Measurements from ENCODE around the gene KCNG2. TPM values are rescaled to one million over a fixed set of nuclear protein-coding genes. Genes with fewer than 3 reads are reported as not detected.

The KCNG2 gene
- total RNA-seq, 2 donors from 2014 or later: not detected

DNA sequence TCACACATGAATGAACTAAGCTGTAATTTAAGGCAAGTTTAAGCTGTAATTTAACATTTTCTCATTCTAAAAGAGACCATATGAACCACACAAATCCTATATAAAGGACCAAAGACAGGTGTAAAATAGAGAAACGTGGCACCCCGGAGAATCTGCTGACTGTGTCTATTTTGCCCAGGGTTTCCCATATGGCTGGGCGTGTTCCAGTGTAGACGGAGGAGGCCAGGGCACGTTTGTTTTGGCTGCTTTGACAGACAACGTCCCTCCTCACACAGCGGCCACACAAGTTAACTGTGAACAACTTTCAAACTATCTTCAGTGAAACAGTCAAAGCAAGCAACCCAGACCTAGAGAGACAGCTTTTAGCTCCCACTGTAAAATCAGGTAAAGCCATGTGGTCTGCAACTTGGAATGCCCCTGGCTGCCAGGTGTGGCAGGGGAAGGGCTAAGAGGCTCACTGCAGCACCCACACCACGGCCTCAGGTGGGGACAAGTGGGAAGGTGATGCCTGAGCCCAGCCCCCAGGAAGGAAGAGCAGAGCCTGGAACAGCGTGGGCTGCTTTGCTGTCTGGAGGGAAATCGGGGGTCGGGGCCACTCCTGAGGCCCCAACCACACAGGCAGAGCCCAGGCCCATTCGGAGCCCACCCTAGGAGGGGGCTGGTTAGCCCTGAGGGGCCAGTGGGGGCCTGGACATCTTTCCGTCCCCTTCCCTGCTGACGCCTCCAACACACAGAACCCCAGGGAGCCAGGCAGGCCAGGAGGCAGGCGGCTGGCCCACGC, 113.0 kb downstream of the KCNG2 start:
- no peaks in the 10 kb centered on the region for H3K9me3 ChIP-seq
- H3K4me1 ChIP-seq: no peaks in the 10 kb centered on the region
- H3K36me3 ChIP-seq: peaks cover 24% of the 10 kb centered on the region
- DNase-seq (ENCODE audit: low spot score): no peak
- no peaks in the 10 kb centered on the region for H3K27me3 ChIP-seq
- H3K27ac ChIP-seq: no peak overlapping the region
- no peak overlapping the region for H3K4me3 ChIP-seq
- TF ChIP-seq, protein P1, sequence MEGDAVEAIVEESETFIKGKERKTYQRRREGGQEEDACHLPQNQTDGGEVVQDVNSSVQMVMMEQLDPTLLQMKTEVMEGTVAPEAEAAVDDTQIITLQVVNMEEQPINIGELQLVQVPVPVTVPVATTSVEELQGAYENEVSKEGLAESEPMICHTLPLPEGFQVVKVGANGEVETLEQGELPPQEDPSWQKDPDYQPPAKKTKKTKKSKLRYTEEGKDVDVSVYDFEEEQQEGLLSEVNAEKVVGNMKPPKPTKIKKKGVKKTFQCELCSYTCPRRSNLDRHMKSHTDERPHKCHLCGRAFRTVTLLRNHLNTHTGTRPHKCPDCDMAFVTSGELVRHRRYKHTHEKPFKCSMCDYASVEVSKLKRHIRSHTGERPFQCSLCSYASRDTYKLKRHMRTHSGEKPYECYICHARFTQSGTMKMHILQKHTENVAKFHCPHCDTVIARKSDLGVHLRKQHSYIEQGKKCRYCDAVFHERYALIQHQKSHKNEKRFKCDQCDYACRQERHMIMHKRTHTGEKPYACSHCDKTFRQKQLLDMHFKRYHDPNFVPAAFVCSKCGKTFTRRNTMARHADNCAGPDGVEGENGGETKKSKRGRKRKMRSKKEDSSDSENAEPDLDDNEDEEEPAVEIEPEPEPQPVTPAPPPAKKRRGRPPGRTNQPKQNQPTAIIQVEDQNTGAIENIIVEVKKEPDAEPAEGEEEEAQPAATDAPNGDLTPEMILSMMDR (IDR thresholded peaks at IDR 0.05): no peak

DNA sequence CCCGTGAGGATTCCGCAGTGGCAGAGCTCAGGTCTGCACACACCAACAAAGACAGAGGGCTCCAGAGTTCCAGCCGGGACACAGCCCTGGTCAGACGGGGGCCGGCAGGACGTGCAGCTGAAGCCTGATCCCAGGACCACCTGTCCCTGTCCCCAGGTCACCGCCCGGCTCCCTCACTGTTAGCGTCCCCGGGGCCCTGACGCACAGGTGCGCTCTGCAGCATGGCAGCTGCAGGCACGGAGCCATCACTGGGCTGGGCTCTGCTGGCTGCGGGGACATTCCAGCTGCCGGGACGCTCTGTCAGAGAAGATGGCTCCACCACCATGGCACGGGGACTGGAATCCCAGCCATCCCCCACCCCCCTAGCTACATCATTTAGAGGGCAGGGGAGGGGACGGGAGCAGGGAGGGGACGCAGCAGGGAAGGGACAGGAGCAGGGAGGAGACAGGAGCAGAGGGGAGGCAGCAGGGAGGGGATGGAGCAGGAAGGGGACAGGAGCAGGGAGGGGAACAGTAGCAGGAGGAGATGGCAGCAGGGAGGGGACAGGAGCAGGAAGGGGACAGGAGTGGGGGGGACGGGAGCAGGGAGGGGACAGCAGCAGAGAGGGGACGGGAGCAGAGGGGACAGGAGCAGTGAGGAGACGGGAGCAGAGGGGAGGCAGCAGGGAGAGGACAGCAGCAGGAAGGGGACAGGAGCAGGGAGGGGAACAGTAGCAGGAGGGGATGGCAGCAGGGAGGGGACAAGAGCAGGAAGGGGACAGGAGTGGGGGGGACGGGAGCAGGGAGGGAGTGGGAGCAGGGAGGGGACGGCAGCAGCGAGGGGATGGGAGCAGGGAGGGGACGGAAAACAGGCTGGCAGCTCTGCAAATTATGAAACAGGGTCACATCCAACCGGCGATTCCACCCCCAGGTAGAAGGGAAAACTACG, 113.9 kb downstream of the KCNG2 start:
- H3K4me1 ChIP-seq: no peaks in the 10 kb centered on the region
- no peak overlapping the region for H3K4me3 ChIP-seq
- TF ChIP-seq, protein P1 (IDR thresholded peaks at IDR 0.05): no peak
- no peak for DNase-seq (ENCODE audit: low spot score)
- peaks cover 24% of the 10 kb centered on the region for H3K36me3 ChIP-seq
- no peaks in the 10 kb centered on the region for H3K9me3 ChIP-seq
- H3K27ac ChIP-seq: no peak overlapping the region
- H3K27me3 ChIP-seq: no peaks in the 10 kb centered on the region

DNA sequence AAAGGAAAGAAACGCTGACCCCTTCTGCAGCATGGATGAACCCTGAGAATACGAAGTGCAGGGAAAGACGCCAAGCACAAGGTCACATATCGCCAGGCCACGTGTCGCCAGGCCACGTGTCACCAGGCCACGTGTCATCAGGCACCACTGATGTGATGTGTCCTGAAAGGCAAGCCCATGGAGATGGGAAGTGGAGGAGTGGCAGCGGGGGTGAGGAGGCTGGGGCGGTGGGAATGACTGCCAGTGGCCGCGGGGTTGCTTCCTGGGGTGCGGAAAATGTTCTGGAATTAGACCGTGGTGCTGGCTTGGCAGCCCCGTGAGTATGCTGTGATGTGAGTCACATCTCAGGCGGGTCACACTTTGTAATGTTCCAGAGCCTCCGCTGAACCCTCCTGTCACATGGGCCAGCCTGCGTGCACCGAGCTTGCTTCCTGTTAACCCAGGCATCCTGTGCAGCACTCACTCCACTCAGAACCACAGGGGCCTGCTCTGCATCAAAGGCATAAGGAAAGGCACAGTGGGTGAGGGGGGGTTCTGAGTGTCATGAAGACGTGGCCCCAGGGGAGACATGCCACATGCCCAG, 114.8 kb downstream of the KCNG2 start:
- Histone ChIP-seq H3K27me3 (no peaks in the 10 kb centered on the region), H3K4me1 (no peaks in the 10 kb centered on the region), H3K27ac (no peak overlapping the region), H3K36me3 (peaks cover 32% of the 10 kb centered on the region), H3K4me3 (no peak overlapping the region), H3K9me3 (no peaks in the 10 kb centered on the region)
- no peak for DNase-seq (ENCODE audit: low spot score)
- TF ChIP-seq, protein P1 (IDR thresholded peaks at IDR 0.05): no peak

- Histone ChIP-seq H3K4me1 (no peaks in the 10 kb centered on the region), H3K27me3 (no peaks in the 10 kb centered on the region), H3K36me3 (peaks cover 32% of the 10 kb centered on the region), H3K4me3 (no peak overlapping the region), H3K27ac (no peak overlapping the region), H3K9me3 (no peaks in the 10 kb centered on the region)
- DNase-seq (ENCODE audit: low spot score): peak; percentile 52
- TF ChIP-seq, protein P1 (IDR thresholded peaks at IDR 0.05): no peak
Observed at GRCh38 chr18:79912994-79913831, 115.5 kb downstream of the KCNG2 start.

DNA sequence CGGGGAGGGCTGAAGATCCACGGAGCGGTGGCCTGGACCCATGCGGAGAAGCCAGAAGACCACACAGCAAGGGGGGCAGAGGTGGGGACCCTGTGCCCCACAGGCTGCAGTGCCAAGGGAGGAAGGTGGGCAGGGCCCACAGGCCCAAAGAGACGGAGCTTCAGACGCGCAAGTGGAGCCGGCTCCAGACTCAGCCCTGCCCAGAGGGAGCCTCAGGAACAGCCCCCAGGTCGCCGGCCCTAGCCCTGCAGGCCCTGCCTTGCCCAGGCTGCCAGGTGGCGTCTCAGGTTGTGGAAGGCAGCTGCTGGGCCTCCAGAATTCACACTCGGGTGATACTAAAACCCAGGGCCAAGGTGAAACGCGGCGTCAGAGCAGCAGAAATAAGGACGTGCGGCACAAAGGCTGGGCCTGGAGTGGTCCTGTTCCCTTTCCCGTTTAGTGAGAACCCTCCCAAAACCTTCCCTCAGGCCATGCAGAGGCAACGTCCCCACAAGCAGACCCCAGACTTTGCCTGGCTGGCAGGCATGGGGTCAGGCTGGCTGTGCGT, 116.9 kb downstream of the KCNG2 start:
- H3K27me3 ChIP-seq: no peaks in the 10 kb centered on the region
- TF ChIP-seq, protein P1 (IDR thresholded peaks at IDR 0.05): no peak
- peaks cover 40% of the 10 kb centered on the region for H3K36me3 ChIP-seq
- DNase-seq (ENCODE audit: low spot score): no peak
- no peaks in the 10 kb centered on the region for H3K4me1 ChIP-seq
- H3K27ac ChIP-seq: no peak overlapping the region
- no peak overlapping the region for H3K4me3 ChIP-seq
- no peaks in the 10 kb centered on the region for H3K9me3 ChIP-seq
